Measurements from ENCODE around the gene SV2C.

- TF ChIP-seq CTCF (optimal IDR thresholded peaks at IDR 0.05 in 1 of 3, IDR thresholded peaks at IDR 0.05 in 1 of 3, conservative IDR thresholded peaks at IDR 0.05 in 1 of 3; ENCODE audit: extremely low read depth in 1 of 3, insufficient read depth in 2 of 3, low read length in 3 of 3): no peak
- no peak for TF ChIP-seq EZH2 (IDR thresholded peaks at IDR 0.05; ENCODE audit: low read length)
These were observed 194.6 kb downstream of the SV2C start for GRCh38 chr5:76277736-76278135.

Data from keratinocyte (primary cell).